Ramos (cell line): ENCODE data around the gene PTGFRN.

Source experiments
- in situ Hi-C: fragments of 300-500 bp; cut with MboI; formaldehyde crosslinking; loops from one replicate; pipeline ENCODE4 v1.14.3; 2022; ENCODE audit warnings: low sequenced_read_pairs; ENCODE audit not compliant: unreplicated experiment

The PTGFRN gene

DNA sequence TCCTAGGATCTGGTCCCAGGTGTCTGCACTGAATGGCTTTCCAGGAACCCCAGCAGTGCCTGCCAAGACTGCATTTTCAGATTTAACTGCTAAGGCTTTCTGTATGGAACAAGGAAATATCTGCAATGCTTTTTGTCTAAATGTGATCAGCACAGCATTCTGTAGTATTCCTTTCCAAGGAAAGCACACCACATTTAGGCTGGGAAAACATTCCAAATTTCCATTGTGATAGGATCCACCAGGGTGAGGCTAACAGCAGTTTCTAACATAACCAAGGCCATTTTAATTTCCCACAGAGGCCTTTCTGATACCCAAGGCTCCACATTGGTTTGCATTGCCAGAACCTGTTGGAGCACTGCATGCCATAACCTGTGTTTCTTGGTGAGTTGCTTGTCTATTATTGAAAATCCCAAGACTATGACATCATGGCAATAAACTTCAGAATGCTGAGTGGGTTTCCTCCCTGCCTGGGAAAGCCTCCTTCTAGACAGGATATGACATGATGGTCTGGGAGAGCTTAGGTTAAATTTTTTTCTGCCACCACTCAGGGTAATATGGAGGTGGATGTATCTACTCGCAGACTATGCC lies 23.3 kb upstream of the PTGFRN start:
- in situ Hi-C loops, result no loop called here

DNA sequence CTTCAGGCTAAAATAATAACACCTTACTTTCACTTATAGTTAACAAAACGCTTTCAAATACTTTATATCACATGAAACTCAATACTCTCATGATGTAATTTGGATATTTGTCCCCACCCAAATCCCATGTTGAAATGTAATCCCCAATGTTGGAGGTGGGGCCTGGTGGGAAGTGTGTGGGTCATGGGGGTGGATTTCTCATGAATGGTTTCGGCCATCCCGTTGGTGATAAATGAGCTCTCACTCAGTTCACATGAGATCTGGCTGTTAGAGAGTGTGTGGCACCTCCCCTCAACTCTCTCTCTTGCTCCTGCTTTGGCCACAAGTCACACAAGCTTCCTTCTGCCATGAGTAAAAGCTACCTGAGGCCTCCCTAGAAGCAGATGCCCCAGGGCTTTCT lies 22.5 kb upstream of the PTGFRN start:
- in situ Hi-C loops, result no loop called here

DNA sequence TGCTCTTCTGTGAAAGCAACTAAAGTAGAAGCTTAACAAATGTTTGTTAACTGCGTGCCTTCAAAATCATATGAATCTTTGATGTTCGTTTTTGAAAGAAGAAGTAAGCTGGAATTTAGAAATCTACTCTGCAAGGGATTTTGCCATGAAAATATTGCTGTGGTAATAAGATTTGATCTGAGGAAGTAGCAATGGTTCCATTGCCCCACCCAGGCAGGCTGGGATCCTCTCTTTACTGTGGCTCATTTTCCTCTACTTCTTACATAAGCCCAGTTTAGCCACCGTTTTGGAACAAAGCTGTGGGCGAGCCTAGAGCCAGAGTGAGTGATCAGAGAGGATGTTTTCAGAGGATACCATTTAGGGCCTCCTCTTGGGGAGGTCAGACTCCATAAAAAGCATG lies 20.3 kb upstream of the PTGFRN start:
- in situ Hi-C loops, result no loop called here

- in situ Hi-C loops, result no loop called here
These were observed 18.2 kb upstream of the PTGFRN start for GRCh38 chr1:116891396-116892079.

DNA sequence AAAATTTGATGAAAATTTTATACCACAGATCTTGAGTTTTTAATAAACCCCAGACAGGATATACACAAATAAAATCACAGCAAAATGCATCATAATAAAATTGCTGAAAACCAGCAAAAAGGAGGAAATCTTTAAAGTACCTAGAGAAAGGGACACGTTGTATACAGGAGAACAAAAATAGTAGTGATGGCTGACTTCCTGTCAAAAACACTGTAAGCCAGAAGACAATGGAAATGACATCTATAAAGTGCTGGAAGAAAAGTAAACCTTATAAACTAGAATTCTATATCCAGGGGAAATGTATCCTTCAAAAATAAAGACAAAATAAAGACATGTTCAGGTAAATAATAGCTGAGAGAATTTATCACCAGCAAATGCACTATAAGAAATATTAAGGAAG lies 14.6 kb upstream of the PTGFRN start:
- in situ Hi-C loops, result no loop called here

GRCh38 chr1:116899529-116899928 lies 10.2 kb upstream of the PTGFRN start:
- in situ Hi-C loops, result no loop called here

GRCh38 chr1:116900471-116901365 lies 9.0 kb upstream of the PTGFRN start:
- in situ Hi-C loops, result no loop called here

GRCh38 chr1:116902027-116902426 lies 7.7 kb upstream of the PTGFRN start:
- in situ Hi-C loops, result no loop called here

DNA sequence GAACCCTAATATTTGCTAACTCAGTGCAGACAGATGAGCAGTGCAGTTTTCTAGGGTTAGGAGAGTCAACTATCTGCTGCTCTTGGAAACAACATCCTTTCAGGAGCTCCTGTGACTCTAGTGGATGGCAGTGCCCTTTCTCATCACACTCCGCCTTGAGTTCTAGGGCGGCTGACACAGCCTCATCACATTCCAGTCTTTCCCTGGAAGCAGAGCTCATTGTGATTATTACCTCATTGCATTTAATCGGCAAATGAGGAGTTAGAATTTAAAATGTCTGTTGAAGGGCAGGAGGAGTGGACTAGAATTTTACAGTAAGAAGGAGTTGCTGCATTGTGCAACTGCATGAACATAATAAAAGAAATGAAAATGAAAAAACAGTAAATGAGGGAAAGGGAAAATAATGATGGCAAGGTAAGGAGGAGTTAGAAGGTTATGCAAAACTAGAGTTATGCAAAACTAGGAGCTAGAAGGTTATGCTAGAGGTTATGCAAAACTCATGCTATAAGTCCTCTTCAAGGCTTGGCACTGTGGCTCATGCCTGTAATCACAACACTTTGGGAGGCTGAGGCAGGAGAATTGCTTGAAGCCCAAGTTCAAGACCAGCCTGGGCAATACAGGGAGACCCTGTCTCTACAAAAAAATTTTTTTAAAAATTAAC lies 6.9 kb upstream of the PTGFRN start:
- in situ Hi-C loops, result no loop called here

GRCh38 chr1:116904791-116905320 lies 4.9 kb upstream of the PTGFRN start:
- in situ Hi-C loops, result no loop called here

- in situ Hi-C loops, result no loop called here
These were observed 2.9 kb upstream of the PTGFRN start for GRCh38 chr1:116906812-116907211.

DNA sequence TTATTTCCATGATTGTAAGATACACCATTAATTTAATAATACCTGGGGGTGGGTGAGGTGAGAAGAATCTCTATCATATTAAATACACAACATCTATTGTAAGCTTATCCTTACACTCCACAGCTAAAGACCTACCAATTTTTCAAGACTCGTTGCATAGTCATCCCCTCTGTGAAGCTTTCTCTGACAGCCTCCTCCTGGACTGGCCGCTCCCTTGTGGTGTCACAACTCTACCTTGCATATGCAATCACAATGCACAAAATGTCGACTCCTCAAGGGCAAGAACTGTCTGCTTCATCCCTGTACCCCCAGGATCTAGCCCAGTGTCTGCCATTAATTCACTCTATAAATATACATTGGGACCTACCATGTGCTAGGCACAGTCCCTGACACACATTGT lies 2.4 kb upstream of the PTGFRN start:
- in situ Hi-C loops, result no loop called here

DNA sequence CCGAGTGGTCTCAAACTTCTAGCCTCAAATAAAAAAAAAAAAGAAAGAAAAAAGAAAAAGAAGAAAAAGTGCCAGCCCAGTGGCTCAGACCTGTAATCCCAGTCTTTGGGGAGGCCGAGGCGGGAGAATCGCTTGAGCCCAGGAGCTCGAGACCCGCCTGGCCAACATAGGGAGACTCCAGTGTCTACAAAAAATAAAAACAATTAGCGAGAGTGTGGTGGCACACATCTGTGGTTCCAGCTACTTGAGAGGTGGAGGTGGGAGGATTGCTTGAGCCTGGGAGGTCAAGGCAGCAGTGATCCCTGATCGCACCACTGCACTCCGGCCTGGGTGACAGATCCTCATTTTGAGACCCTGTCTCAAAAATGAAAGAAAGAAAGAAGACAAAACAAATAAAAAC lies 1.4 kb upstream of the PTGFRN start:
- in situ Hi-C loops, result no loop called here

DNA sequence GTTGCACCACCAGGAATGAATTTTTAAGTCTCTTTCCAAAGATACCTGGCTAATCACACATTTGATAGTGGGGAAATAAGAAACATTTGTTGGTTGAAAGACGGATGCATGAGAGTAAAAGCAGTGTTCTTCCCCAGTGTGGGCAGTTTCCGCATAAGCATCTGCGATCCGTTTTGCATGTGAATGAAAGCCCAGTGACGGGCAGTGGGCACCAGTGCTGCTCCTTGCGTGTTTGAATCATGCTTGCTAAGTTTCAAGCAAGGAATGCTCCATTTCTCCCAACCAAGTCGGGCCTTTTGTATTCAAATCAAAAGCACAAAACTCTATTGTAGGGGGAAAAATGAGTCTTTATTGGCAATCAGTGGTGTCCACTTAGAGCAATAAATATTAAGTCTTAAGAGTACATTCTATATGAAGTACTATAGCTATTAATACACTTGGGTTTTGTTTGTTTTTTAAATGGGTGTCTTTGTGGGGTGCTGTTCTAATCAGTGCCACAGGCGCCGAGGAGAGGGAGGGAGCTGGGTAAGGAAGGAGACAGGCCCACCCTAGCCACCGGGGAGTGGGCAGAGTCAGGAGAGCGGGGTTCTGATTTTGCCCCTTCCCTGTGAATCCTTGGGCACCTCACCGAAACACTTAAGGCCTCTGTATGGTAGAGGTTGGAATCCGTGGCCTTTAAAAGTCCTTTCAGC lies 750 bp upstream of the PTGFRN start:
- in situ Hi-C loops, result no loop called here

- in situ Hi-C loops, result no loop called here
These were observed 867 bp downstream of the PTGFRN start for GRCh38 chr1:116910379-116911187.

GRCh38 chr1:116911188-116911553 lies 1.5 kb downstream of the PTGFRN start:
- in situ Hi-C loops, result no loop called here

DNA sequence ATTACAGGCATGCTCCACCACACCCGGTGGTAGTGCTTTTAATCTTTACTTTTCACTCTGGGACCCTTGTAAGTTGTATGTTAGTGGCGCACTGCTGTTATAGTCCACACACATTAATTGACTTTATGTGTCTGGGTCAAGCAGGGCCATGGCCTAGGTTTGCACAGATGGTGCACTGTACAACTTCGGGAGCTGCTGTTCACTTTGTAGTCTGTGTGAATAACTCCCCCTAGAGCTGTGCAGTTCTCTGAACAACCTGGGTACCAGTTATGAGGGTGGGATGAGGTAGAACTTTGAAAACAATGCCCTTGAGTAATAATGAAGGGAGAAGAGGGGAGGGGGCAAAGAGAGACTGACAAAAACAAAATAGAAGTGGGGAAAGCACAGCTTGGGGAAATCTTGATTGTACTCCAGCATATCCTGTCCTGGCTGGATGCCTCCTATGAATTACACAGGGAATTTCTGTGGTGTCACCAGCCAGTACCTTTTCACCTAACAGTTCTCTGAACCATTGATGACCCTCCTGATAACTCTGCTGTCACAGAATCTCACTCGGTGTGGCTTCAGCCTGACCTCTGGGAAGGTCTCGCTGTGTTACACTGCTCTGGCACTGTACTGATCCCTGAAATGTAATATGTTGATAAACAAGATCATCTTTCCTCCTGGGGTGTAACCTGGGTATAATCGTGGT lies 2.2 kb downstream of the PTGFRN start:
- in situ Hi-C loops, result no loop called here

DNA sequence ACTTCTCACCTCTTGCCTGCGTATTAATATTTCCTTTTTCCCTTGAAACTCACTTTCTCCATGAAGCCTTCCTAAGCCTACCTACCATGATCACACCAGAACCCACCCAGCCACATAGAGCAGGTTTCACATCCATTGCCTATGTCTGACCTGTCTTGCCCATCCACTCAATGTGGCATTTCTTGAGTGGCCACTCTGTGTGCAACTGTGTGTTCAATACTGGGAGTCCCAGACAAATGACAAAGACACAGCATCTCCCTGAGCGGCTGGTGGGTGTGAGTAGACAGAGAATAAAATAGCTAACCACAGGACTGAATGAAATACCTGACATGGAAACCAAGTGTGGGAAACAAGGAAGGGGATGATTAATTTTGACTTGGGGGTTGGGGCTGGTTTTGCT lies 3.1 kb downstream of the PTGFRN start:
- in situ Hi-C loops, result no loop called here

DNA sequence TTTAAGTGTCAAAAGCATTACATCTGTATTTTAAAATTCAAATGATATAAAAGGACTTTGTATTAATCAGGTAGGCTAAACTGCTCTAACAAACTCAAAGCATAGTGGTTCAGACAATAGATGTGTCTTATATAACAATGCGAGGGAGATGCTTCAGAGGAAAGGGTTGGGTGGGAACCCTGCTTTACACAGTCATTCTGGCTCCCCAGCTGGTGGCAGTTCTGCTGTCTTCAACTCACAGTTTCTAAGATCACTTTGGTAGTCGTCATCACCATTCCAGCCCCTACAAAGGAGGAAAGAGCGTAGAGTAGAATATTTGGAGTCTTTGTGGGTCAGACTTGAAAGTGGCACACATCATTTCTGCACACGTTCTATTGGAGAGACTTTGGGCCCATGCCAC lies 4.2 kb downstream of the PTGFRN start:
- in situ Hi-C loops, result no loop called here
